ENCODE results near the gene NUP93. TPM values are rescaled to one million over a fixed set of nuclear protein-coding genes. Genes with fewer than 3 reads are reported as not detected.
A peak's percentile ranks its signal among the peaks of the same experiment; 100 is the strongest.

The NUP93 gene
- total and polyA plus RNA-seq, 9 of the 15 experiments (the other 6 are each of a cell fraction or from before 2014, with no cell fraction given), result 92.0 to 162 (median 121) TPM

- no peak for TF ChIP-seq HOMEZ (CRISPR knock-in tag; IDR thresholded peaks at IDR 0.05)
- no peak for TF ChIP-seq ARID3A (IDR thresholded peaks at IDR 0.05; ENCODE audit: borderline replicate concordance, low read depth, low read length)
- TF ChIP-seq ZNF140 (CRISPR knock-in tag; IDR thresholded peaks at IDR 0.05), result no peak
- peak; percentile 84 for TF ChIP-seq VEZF1 (CRISPR knock-in tag; IDR thresholded peaks at IDR 0.05)
- peak; percentile 34 for TF ChIP-seq MXD1 (CRISPR knock-in tag; IDR thresholded peaks at IDR 0.05; ENCODE audit: borderline replicate concordance, poor library complexity, severe bottlenecking)
- no peak for TF ChIP-seq PHTF2 (CRISPR knock-in tag; IDR thresholded peaks at IDR 0.05)
- TF ChIP-seq ELF2 (CRISPR knock-in tag; IDR thresholded peaks at IDR 0.05), result no peak
- TF ChIP-seq SRSF1 (IDR thresholded peaks at IDR 0.05; ENCODE audit: low read depth, low read length), result no peak
- no peak for TF ChIP-seq MIER1 (IDR thresholded peaks at IDR 0.05; ENCODE audit: low read depth)
- peak in 2 of 3 experiments; percentile 55 to 70 for TF ChIP-seq YY1 (IDR thresholded peaks at IDR 0.05; ENCODE audit: borderline replicate concordance in 1 of 3, control insufficient read depth in 1 of 3, extremely low read depth in 1 of 3, insufficient read depth in 3 of 3, insufficient read length in 1 of 3, insufficient replicate concordance in 2 of 3, low read depth in 1 of 3, low read length in 2 of 3)
- no peak for TF ChIP-seq ESRRB (CRISPR knock-in tag; IDR thresholded peaks at IDR 0.05; ENCODE audit: borderline replicate concordance)
- peak; percentile 78 for TF ChIP-seq HMGN3 (IDR thresholded peaks at IDR 0.05; ENCODE audit: borderline replicate concordance, extremely low read depth, insufficient read length, low read depth, low read length)
- no peak for TF ChIP-seq ZNF583 (CRISPR knock-in tag; IDR thresholded peaks at IDR 0.05)
- TF ChIP-seq DPF2 (IDR thresholded peaks at IDR 0.05), result no peak
- peak; percentile 35 for TF ChIP-seq BRD9 (IDR thresholded peaks at IDR 0.05; ENCODE audit: low read depth, partially characterized antibody)
- no peak for TF ChIP-seq MAFF (IDR thresholded peaks at IDR 0.05; ENCODE audit: low read length)
- TF ChIP-seq ZBTB5 (IDR thresholded peaks at IDR 0.05), result no peak
- TF ChIP-seq ZNF41 (CRISPR knock-in tag; conservative IDR thresholded peaks at IDR 0.05), result no peak
- peak; percentile 20 for TF ChIP-seq SP2 (IDR thresholded peaks at IDR 0.05; ENCODE audit: extremely low read depth, low read depth, low read length, poor library complexity, severe bottlenecking)
Observed at GRCh38 chr16:56729735-56730662, at the start of gene NUP93 (continued).

Measured in K562 (cell line).